ENCODE results near the gene CLSTN1. TPM values are rescaled to one million over a fixed set of nuclear protein-coding genes. Genes with fewer than 3 reads are reported as not detected.

Gene CLSTN1
- polyA plus RNA-seq, 3 donors: 5.2 to 25.2 (median 5.3) TPM

GRCh38 chr1:9711466-9712020, 112.2 kb downstream of the CLSTN1 start:
- Mint-ChIP-seq H3K4me1 (peaks cover 18% of the 10 kb centered on the region), H3K36me3 (peaks cover 48 to 82% of the 10 kb centered on the region in 2 donors), H3K9me3 (no peaks in the 10 kb centered on the region), H3K4me3 (no peak overlapping the region), H3K27me3 (ENCODE audit: low read depth in 3 of 3) (peaks cover 0 to 2% (median 0%) of the 10 kb centered on the region in 3 donors), H3K27ac (peak overlapping the region in 3 of 7 donors; percentile 43 to 72 (median 54))
- intact Hi-C loops (cut with micrococcal nuclease): no loop called here
- Histone ChIP-seq H3K9me3 (replicated peaks in 1 of 2; ENCODE audit: control insufficient read depth in 1 of 2, insufficient read depth in 1 of 2, low read length in 2 of 2) (no peaks in the 10 kb centered on the region), H3K4me3 (replicated peaks in 1 of 3; ENCODE audit: low read depth in 2 of 3, low read length in 3 of 3) (no peak overlapping the region), H3K9ac (ENCODE audit: insufficient read depth, low read length, poor library complexity, severe bottlenecking) (no peak overlapping the region), H3K27ac (ENCODE audit: low read depth in 1 of 2, low read length in 2 of 2) (no peak overlapping the region), H3K79me2 (ENCODE audit: insufficient read depth, low read length) (peaks cover 99% of the 10 kb centered on the region), H3K4me2 (replicated peaks; ENCODE audit: extremely low read depth, low read length, poor library complexity, severe bottlenecking) (no peak overlapping the region), H2AFZ (ENCODE audit: insufficient read depth, low read depth, low read length, poor library complexity, severe bottlenecking) (no peak overlapping the region), H3K4me1 (ENCODE audit: control insufficient read depth in 1 of 2, insufficient read depth in 2 of 2, low read length in 2 of 2) (peaks cover 17 to 21% of the 10 kb centered on the region in 2 donors), H3K36me3 (replicated peaks in 1 of 2; ENCODE audit: control insufficient read depth in 1 of 2, insufficient read depth in 2 of 2, low read length in 2 of 2) (peaks cover 63 to 78% of the 10 kb centered on the region in 2 donors), H4K20me1 (ENCODE audit: insufficient read depth, low read length) (peaks cover 100% of the 10 kb centered on the region), H3K27me3 (ENCODE audit: control insufficient read depth in 2 of 2, insufficient read depth in 2 of 2, low read length in 2 of 2) (no peaks in the 10 kb centered on the region)
- no peak for DNase-seq
- no peak for TF ChIP-seq CTCF (IDR thresholded peaks at IDR 0.05)
- WGBS (ENCODE audit: insufficient coverage): 100% methylated on average over 1 of the region's 9 CpGs

GRCh38 chr1:9710037-9710436, 113.7 kb downstream of the CLSTN1 start:
- no peak for TF ChIP-seq CTCF (IDR thresholded peaks at IDR 0.05)
- no peaks in the 10 kb centered on the region for H3K9me3 Mint-ChIP-seq
- H3K4me3 Mint-ChIP-seq: no peak overlapping the region
- DNase-seq: no peak
- peaks cover 48 to 63% of the 10 kb centered on the region in 2 donors for H3K36me3 ChIP-seq (replicated peaks in 1 of 2; ENCODE audit: control insufficient read depth in 1 of 2, insufficient read depth in 2 of 2, low read length in 2 of 2)
- peaks cover 41 to 71% of the 10 kb centered on the region in 2 donors for H3K36me3 Mint-ChIP-seq
- intact Hi-C loops (cut with micrococcal nuclease): no loop called here
- peaks cover 100% of the 10 kb centered on the region for H4K20me1 ChIP-seq (ENCODE audit: insufficient read depth, low read length)
- whole genome bisulfite sequencing (ENCODE audit: insufficient coverage): 97% methylated on average over 7 of the region's 8 CpGs
- peaks cover 0 to 2% (median 0%) of the 10 kb centered on the region in 3 donors for H3K27me3 Mint-ChIP-seq (ENCODE audit: low read depth in 3 of 3)
- H3K27ac Mint-ChIP-seq: peak overlapping the region in 1 of 7 donors; percentile 73
- no peak overlapping the region for H3K27ac ChIP-seq (ENCODE audit: low read depth in 1 of 2, low read length in 2 of 2)
- no peaks in the 10 kb centered on the region for H3K9me3 ChIP-seq (replicated peaks in 1 of 2; ENCODE audit: control insufficient read depth in 1 of 2, insufficient read depth in 1 of 2, low read length in 2 of 2)
- H3K4me2 ChIP-seq (replicated peaks; ENCODE audit: extremely low read depth, low read length, poor library complexity, severe bottlenecking): no peak overlapping the region
- H3K4me3 ChIP-seq (replicated peaks in 1 of 3; ENCODE audit: low read depth in 2 of 3, low read length in 3 of 3): no peak overlapping the region
- H2AFZ ChIP-seq (ENCODE audit: insufficient read depth, low read depth, low read length, poor library complexity, severe bottlenecking): no peak overlapping the region
- H3K79me2 ChIP-seq (ENCODE audit: insufficient read depth, low read length): peaks cover 99% of the 10 kb centered on the region
- peaks cover 24% of the 10 kb centered on the region for H3K4me1 Mint-ChIP-seq
- H3K27me3 ChIP-seq (ENCODE audit: control insufficient read depth in 2 of 2, insufficient read depth in 2 of 2, low read length in 2 of 2): no peaks in the 10 kb centered on the region
- no peak overlapping the region for H3K9ac ChIP-seq (ENCODE audit: insufficient read depth, low read length, poor library complexity, severe bottlenecking)
- H3K4me1 ChIP-seq (ENCODE audit: control insufficient read depth in 1 of 2, insufficient read depth in 2 of 2, low read length in 2 of 2): peaks cover 19 to 28% of the 10 kb centered on the region in 2 donors

All from CD14-positive monocyte (primary cell).